ENCODE results near the gene ALKBH6. TPM values are rescaled to one million over a fixed set of nuclear protein-coding genes. Genes with fewer than 3 reads are reported as not detected.

Gene ALKBH6
- total and polyA plus RNA-seq, 2 experiments from 2014 or later: 33.6 to 51.4 TPM

- peaks cover 17% of the 10 kb centered on the region for H3K27me3 Mint-ChIP-seq (ENCODE audit: insufficient read depth, low read depth, poor library complexity)
- peaks cover 10% of the 10 kb centered on the region for H4K20me1 ChIP-seq (replicated peaks; ENCODE audit: insufficient read depth)
- H3K4me1 ChIP-seq (ENCODE audit: insufficient read depth): peaks cover 19% of the 10 kb centered on the region; the same call in 1 of the 2 replicates
- H3K4me1 Mint-ChIP-seq: peaks cover 22% of the 10 kb centered on the region
- peak overlapping the region; percentile 26; the same call in 1 of the 3 replicates for H3K4me3 Mint-ChIP-seq
- no peaks in the 10 kb centered on the region; the same call in 2 of the 3 replicates for H3K9me3 Mint-ChIP-seq
- no peak overlapping the region for H2AFZ ChIP-seq
- H3K27ac ChIP-seq (ENCODE audit: low read depth): no peak overlapping the region
- 0 out of 2 replicates have a peak overlapping the region, but pooled peaks have one; percentile 2 for H3K27ac Mint-ChIP-seq
- H3K36me3 ChIP-seq (ENCODE audit: insufficient read depth): no peaks in the 10 kb centered on the region; the same call in 1 of the 2 replicates
- no peak overlapping the region for H3K4me2 ChIP-seq
- H3K27me3 ChIP-seq (ENCODE audit: insufficient read depth): no peaks in the 10 kb centered on the region
- no peaks in the 10 kb centered on the region for H3K36me3 Mint-ChIP-seq (ENCODE audit: low read depth)
- H3K79me2 ChIP-seq (replicated peaks; ENCODE audit: insufficient read depth): peaks cover 19% of the 10 kb centered on the region
- H3K9me2 ChIP-seq (ENCODE audit: insufficient read depth): no peaks in the 10 kb centered on the region
- H3F3A ChIP-seq (replicated peaks; ENCODE audit: low read depth): 0 out of 2 replicates have a peak, but pooled peaks cover 5% of the 10 kb centered on the region
- DNase-seq (ENCODE audit: low spot score) (peak; percentile 89), ATAC-seq (peak; percentile 31)
- no peak overlapping the region for H3K4me3 ChIP-seq
- no peak for TF ChIP-seq JUNB (IDR thresholded peaks at IDR 0.05; ENCODE audit: unreplicated experiment)
- no peak for TF ChIP-seq ZNF331 (CRISPR knock-in tag; IDR thresholded peaks at IDR 0.05; ENCODE audit: low read depth)
- peak; percentile 47; the same call in 1 of the 2 replicates for TF ChIP-seq CREB1 (CRISPR knock-in tag; IDR thresholded peaks at IDR 0.05; ENCODE audit: low read depth)
- no peak for TF ChIP-seq NANOG (IDR thresholded peaks at IDR 0.05; ENCODE audit: borderline replicate concordance)
- peak; percentile 79 to 97 for TF ChIP-seq CTCF (conservative IDR thresholded peaks at IDR 0.05; ENCODE audit: low read depth in 2 of 2)
- TF ChIP-seq POLR2AphosphoS5 (IDR thresholded peaks at IDR 0.05; ENCODE audit: low read depth): no peak
- no peak for TF ChIP-seq STAT1 (IDR thresholded peaks at IDR 0.05; ENCODE audit: unreplicated experiment)
- TF ChIP-seq REST (IDR thresholded peaks at IDR 0.05; ENCODE audit: unreplicated experiment): no peak
- no peak for TF ChIP-seq EZH2phosphoT487 (IDR thresholded peaks at IDR 0.05; ENCODE audit: unreplicated experiment)
- no peak for TF ChIP-seq ETS1 (IDR thresholded peaks at IDR 0.05)
- no peak for TF ChIP-seq ZNF114 (CRISPR knock-in tag; IDR thresholded peaks at IDR 0.05)
- no peak for TF ChIP-seq ZNF462 (CRISPR knock-in tag; IDR thresholded peaks at IDR 0.05)
Observed at GRCh38 chr19:36051236-36051635, 37.2 kb upstream of the ALKBH6 start.
